IPS-NIHi11 (cell line): ENCODE data around the gene PICALM.
"Not testable (repeated sequence)": the region's sequence is repeated elsewhere in the genome, so short reads cannot be mapped to it uniquely, and the experiment has no call there.

Experiments used
- DNase-seq: peaks from one replicate; pipeline ENCODE4 v3.0.0; 2012; ENCODE audit warnings: mixed read lengths, low spot score

Gene PICALM

GRCh38 chr11:85988780-85989179 lies 80.1 kb downstream of the PICALM start:
- no peak for DNase-seq

GRCh38 chr11:85977751-85978160 lies 91.1 kb downstream of the PICALM start:
- DNase-seq: no peak

- no peak for DNase-seq
These were observed 92.4 kb downstream of the PICALM start for GRCh38 chr11:85976525-85976924.

GRCh38 chr11:85974122-85974521 lies 94.8 kb downstream of the PICALM start:
- no peak for DNase-seq

GRCh38 chr11:85970593-85970992 lies 98.3 kb downstream of the PICALM start:
- DNase-seq: no peak

GRCh38 chr11:85967457-85967856 lies 101.4 kb downstream of the PICALM start:
- no peak for DNase-seq

- DNase-seq: no peak
These were observed 103.7 kb downstream of the PICALM start for GRCh38 chr11:85965202-85965601.

- DNase-seq: no peak
These were observed 106.9 kb downstream of the PICALM start for GRCh38 chr11:85961930-85962363.

- DNase-seq: no peak
These were observed 107.8 kb downstream of the PICALM start for GRCh38 chr11:85961130-85961529.

- DNase-seq: no peak
These were observed 108.2 kb downstream of the PICALM start for GRCh38 chr11:85960678-85961077.

- DNase-seq: no peak
These were observed 113.4 kb downstream of the PICALM start for GRCh38 chr11:85955531-85955930.

- no peak for DNase-seq
These were observed 115.3 kb downstream of the PICALM start for GRCh38 chr11:85953491-85954143.

- DNase-seq: not testable (repeated sequence)
These were observed 116.8 kb downstream of the PICALM start for GRCh38 chr11:85952108-85952485.

- no peak for DNase-seq
These were observed 117.3 kb downstream of the PICALM start for GRCh38 chr11:85951428-85952107.

GRCh38 chr11:85951049-85951405 lies 117.9 kb downstream of the PICALM start:
- no peak for DNase-seq

GRCh38 chr11:85950317-85951048 lies 118.4 kb downstream of the PICALM start:
- DNase-seq: no peak

- no peak for DNase-seq
These were observed 119.1 kb downstream of the PICALM start for GRCh38 chr11:85949798-85950197.

GRCh38 chr11:85948884-85949283 lies 120.0 kb downstream of the PICALM start:
- peak; percentile 31 for DNase-seq

- no peak for DNase-seq
These were observed 121.2 kb downstream of the PICALM start for GRCh38 chr11:85947431-85948272.

GRCh38 chr11:85946221-85946620 lies 122.7 kb downstream of the PICALM start:
- DNase-seq: no peak

- DNase-seq: no peak
These were observed 123.1 kb downstream of the PICALM start for GRCh38 chr11:85945788-85946187.

GRCh38 chr11:85945296-85945695 lies 123.6 kb downstream of the PICALM start:
- no peak for DNase-seq
